Astrocyte of the spinal cord (primary cell): ENCODE results near the gene FBXO2.

Source experiments
- DNase-seq: peaks from one replicate; pipeline ENCODE4 v3.0.0; 2011; ENCODE audit warnings: low read depth, low spot score
- H3K4me3 ChIP-seq: 2 replicates; pipeline ENCODE4 v1.5.1; 2011; ENCODE audit warnings: low read depth, mild to moderate bottlenecking, low read length, moderate library complexity
- CTCF ChIP-seq: IDR thresholded peaks from 2 replicates; pipeline ENCODE4 v1.5.1; 2012; ENCODE audit warnings: low read depth, mild to moderate bottlenecking, low read length, inconsistent platforms
- in situ Hi-C: cut with HindIII; loops from 2 replicates; pipeline ENCODE4 v1.10.0; 2017; ENCODE audit warnings: low sequenced_read_pairs

Gene FBXO2

GRCh38 chr1:11649237-11649623, 5.0 kb downstream of the FBXO2 start:
- no peak overlapping the region for H3K4me3 ChIP-seq
- in situ Hi-C loops: no loop called here
- no peak for TF ChIP-seq CTCF

GRCh38 chr1:11648732-11649158, 5.5 kb downstream of the FBXO2 start:
- TF ChIP-seq CTCF: no peak
- H3K4me3 ChIP-seq: no peak overlapping the region
- in situ Hi-C loops: no loop called here
- no peak for DNase-seq

More at GRCh38 chr1:11649237-11649623, 5.0 kb downstream of the FBXO2 start:
- no peak for DNase-seq

- no peak for TF ChIP-seq CTCF
- in situ Hi-C loops: no loop called here
- H3K4me3 ChIP-seq: no peak overlapping the region
- no peak for DNase-seq
Measured at GRCh38 chr1:11648039-11648438, 6.2 kb downstream of the FBXO2 start.

GRCh38 chr1:11647333-11647732, 6.9 kb downstream of the FBXO2 start:
- DNase-seq: no peak
- no peak for TF ChIP-seq CTCF
- in situ Hi-C loops: no loop called here
- no peak overlapping the region for H3K4me3 ChIP-seq

- no peak for TF ChIP-seq CTCF
- no peak for DNase-seq
- no peak overlapping the region for H3K4me3 ChIP-seq
- in situ Hi-C loops: no loop called here
Measured at GRCh38 chr1:11646317-11646716, 7.9 kb downstream of the FBXO2 start.

- peak; percentile 91 for TF ChIP-seq CTCF
- in situ Hi-C loops: no loop called here
- DNase-seq: peak; percentile 64
Measured at GRCh38 chr1:11645670-11646265, 8.5 kb downstream of the FBXO2 start.

More at GRCh38 chr1:11645670-11646265, 8.5 kb downstream of the FBXO2 start:
- no peak overlapping the region for H3K4me3 ChIP-seq
